HL-60 (cell line): Measurements from ENCODE around the gene TBC1D26.
"Not testable (repeated sequence)": the region's sequence is repeated elsewhere in the genome, so short reads cannot be mapped to it uniquely, and the experiment has no call there.

ENCODE experiments used
- GABPA ChIP-seq: IDR thresholded peaks from 2 replicates; pipeline ENCODE4 v1.6.1; 2012; ENCODE audit warnings: low read depth
- POLR2AphosphoS5 ChIP-seq: IDR thresholded peaks from 2 replicates; pipeline ENCODE4 v1.6.1; 2012; ENCODE audit warnings: low read depth
- REST ChIP-seq: IDR thresholded peaks from 2 replicates; pipeline ENCODE4 v1.6.1; 2012; ENCODE audit warnings: low read depth; ENCODE audit not compliant: insufficient replicate concordance
- TF ChIP-seq, protein P1 (sequence below): IDR thresholded peaks from one replicate; pipeline ENCODE4 v1.5.1; 2011; ENCODE audit warnings: low read length, control low read depth, inconsistent platforms; ENCODE audit not compliant: insufficient read depth

GRCh38 chr17:15708879-15709278 lies 23.2 kb upstream of the TBC1D26 start:
- not testable (repeated sequence) for TF ChIP-seq POLR2AphosphoS5, GABPA, REST
- TF ChIP-seq, protein P1, sequence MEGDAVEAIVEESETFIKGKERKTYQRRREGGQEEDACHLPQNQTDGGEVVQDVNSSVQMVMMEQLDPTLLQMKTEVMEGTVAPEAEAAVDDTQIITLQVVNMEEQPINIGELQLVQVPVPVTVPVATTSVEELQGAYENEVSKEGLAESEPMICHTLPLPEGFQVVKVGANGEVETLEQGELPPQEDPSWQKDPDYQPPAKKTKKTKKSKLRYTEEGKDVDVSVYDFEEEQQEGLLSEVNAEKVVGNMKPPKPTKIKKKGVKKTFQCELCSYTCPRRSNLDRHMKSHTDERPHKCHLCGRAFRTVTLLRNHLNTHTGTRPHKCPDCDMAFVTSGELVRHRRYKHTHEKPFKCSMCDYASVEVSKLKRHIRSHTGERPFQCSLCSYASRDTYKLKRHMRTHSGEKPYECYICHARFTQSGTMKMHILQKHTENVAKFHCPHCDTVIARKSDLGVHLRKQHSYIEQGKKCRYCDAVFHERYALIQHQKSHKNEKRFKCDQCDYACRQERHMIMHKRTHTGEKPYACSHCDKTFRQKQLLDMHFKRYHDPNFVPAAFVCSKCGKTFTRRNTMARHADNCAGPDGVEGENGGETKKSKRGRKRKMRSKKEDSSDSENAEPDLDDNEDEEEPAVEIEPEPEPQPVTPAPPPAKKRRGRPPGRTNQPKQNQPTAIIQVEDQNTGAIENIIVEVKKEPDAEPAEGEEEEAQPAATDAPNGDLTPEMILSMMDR: not testable (repeated sequence)
